SK-N-SH (cell line): ENCODE results near the gene OBP2B. TPM values are rescaled to one million over a fixed set of nuclear protein-coding genes. Genes with fewer than 3 reads are reported as not detected.

Experiments
- CTCF ChIA-PET: fragments of 300-600, 350-600 bp; formaldehyde crosslinking; extraction: SDS; loops from one replicate; lab custom pipeline; 2021; lab: Yijun Ruan, JAX
- POLR2A ChIA-PET: fragments of 350-600 bp; sonication (Branson Sonifier 250); formaldehyde crosslinking; extraction: SDS; loops from one replicate; lab custom pipeline; 2020; ENCODE audit warnings: antibody characterized with exemption, inconsistent platforms; lab: Yijun Ruan, JAX
- DNase-seq: peaks from one replicate; pipeline ENCODE4 v3.0.0; 2012
- H2AFZ ChIP-seq: fragments of 200-600 bp; sonication (generic); 2 replicates; pipeline ENCODE4 v1.8.1; 2016; ENCODE audit warnings: antibody characterized with exemption, mild to moderate bottlenecking, low read depth
- H3F3A ChIP-seq: fragments of 200-600 bp; sonication (generic); replicated peaks from 2 replicates; pipeline ENCODE3; 2016; ENCODE audit warnings: antibody characterized with exemption, mild to moderate bottlenecking; ENCODE audit not compliant: insufficient read depth
- H3K27ac ChIP-seq, 2 experiments: fragments of 200-500 bp in 1 of 2; fragments of 200-600 bp in 1 of 2; sonication (Bioruptor generic) in 1 of 2; sonication (generic), shearing (Covaris generic) in 1 of 2; 2 replicates each; pipeline versions ENCODE4 v1.5.1 to v1.6.1; 2014 to 2016; ENCODE audit warnings: low read depth in 2 of 2, inconsistent platforms in 1 of 2, low read length in 1 of 2, mild to moderate bottlenecking in 1 of 2, mixed read lengths in 1 of 2
- H3K27me3 ChIP-seq: fragments of 200-600 bp; sonication (generic), shearing (Covaris generic); 2 replicates; pipeline ENCODE4 v1.6.1; 2016; ENCODE audit warnings: mixed run types; ENCODE audit not compliant: insufficient read depth
- H3K36me3 ChIP-seq, 2 experiments: fragments of 200-500 bp in 1 of 2; fragments of 200-600 bp in 1 of 2; sonication (Bioruptor generic) in 1 of 2; sonication (generic) in 1 of 2; replicated peaks in 1 of 2; 2 replicates each; pipeline versions ENCODE3 to v1.5.1; 2014 to 2016; ENCODE audit warnings: low read length in 1 of 2, mild to moderate bottlenecking in 1 of 2; ENCODE audit not compliant: insufficient read depth in 2 of 2, control insufficient read depth in 1 of 2
- H3K4me1 ChIP-seq, 2 experiments: fragments of 200-500 bp in 1 of 2; fragments of 200-600 bp in 1 of 2; sonication (Bioruptor generic) in 1 of 2; sonication (generic), shearing (Covaris generic) in 1 of 2; 2 replicates each; pipeline versions ENCODE4 v1.5.1 to v1.6.1; 2014 to 2016; ENCODE audit warnings: low read depth in 1 of 2, low read length in 1 of 2, mixed run types in 1 of 2; ENCODE audit not compliant: insufficient read depth in 2 of 2, control insufficient read depth in 1 of 2
- H3K4me2 ChIP-seq: fragments of 200-600 bp; sonication (generic), shearing (Covaris generic); 2 replicates; pipeline ENCODE4 v1.6.1; 2017; ENCODE audit warnings: mixed run types
- H3K4me3 ChIP-seq, 2 experiments: fragments of 200-500 bp in 1 of 2; fragments of 200-600 bp in 1 of 2; sonication (Bioruptor generic) in 1 of 2; sonication (generic), shearing (Covaris generic) in 1 of 2; 2 replicates each; pipeline versions ENCODE4 v1.5.1 to v1.8.1; 2014 to 2016; ENCODE audit warnings: low read depth in 2 of 2, inconsistent platforms in 1 of 2, low read length in 1 of 2, mild to moderate bottlenecking in 1 of 2, mixed read lengths in 1 of 2, moderate library complexity in 1 of 2
- H3K79me2 ChIP-seq: fragments of 200-600 bp; sonication (generic); 2 replicates; pipeline ENCODE4 v1.8.1; 2017; ENCODE audit warnings: mild to moderate bottlenecking; ENCODE audit not compliant: insufficient read depth
- H3K9ac ChIP-seq: fragments of 200-600 bp; sonication (generic); 2 replicates; pipeline ENCODE4 v1.6.1; 2017; ENCODE audit warnings: mixed run types
- H3K9me2 ChIP-seq: fragments of 200-600 bp; sonication (generic); 2 replicates; pipeline ENCODE4 v1.6.1; 2017; ENCODE audit warnings: mixed run types
- H3K9me3 ChIP-seq: fragments of 200-600 bp; sonication (generic); 2 replicates; pipeline ENCODE4 v1.6.1; 2017; ENCODE audit warnings: mixed run types, mild to moderate bottlenecking, moderate library complexity
- H4K20me1 ChIP-seq: fragments of 200-600 bp; sonication (generic); 2 replicates; pipeline ENCODE4 v1.6.1; 2017; ENCODE audit warnings: mild to moderate bottlenecking, mixed run types; ENCODE audit not compliant: insufficient read depth
- CHD2 ChIP-seq: fragments of 150-350 bp; IDR thresholded peaks from 2 replicates; pipeline ENCODE4 v1.6.1; 2018; ENCODE audit warnings: low read length; ENCODE audit not compliant: partially characterized antibody
- ELF1 ChIP-seq: IDR thresholded peaks from 2 replicates; pipeline ENCODE4 v1.4.0; 2012
- EP300 ChIP-seq, 2 experiments: IDR thresholded peaks; 2 replicates each; pipeline versions ENCODE4 v1.4.0 to v1.6.1; 2012; ENCODE audit warnings: borderline replicate concordance in 1 of 2, low read depth in 1 of 2, low read length in 1 of 2
- EZH2phosphoT487 ChIP-seq: fragments of 200-600 bp; sonication (generic); IDR thresholded peaks from 2 replicates; pipeline ENCODE4 v1.6.1; 2017; ENCODE audit warnings: low read depth, mixed run types, mild to moderate bottlenecking, antibody characterized with exemption, moderate library complexity, borderline replicate concordance
- GATA2 ChIP-seq: sonication (generic); formaldehyde crosslinking; IDR thresholded peaks from 2 replicates; pipeline ENCODE4 v1.5.0; 2020; ENCODE audit warnings: mild to moderate bottlenecking, missing genetic modification reagents
- MEF2A ChIP-seq: IDR thresholded peaks from 2 replicates; pipeline ENCODE4 v1.4.0; 2012; ENCODE audit warnings: low read depth, borderline replicate concordance
- MXI1 ChIP-seq: IDR thresholded peaks from 2 replicates; pipeline ENCODE4 v1.6.1; 2012; ENCODE audit warnings: mild to moderate bottlenecking, low read depth, low read length, improper control_type of control experiment
- NFIC ChIP-seq: IDR thresholded peaks from 2 replicates; pipeline ENCODE4 v1.4.0; 2012; ENCODE audit warnings: borderline replicate concordance
- NRF1 ChIP-seq: IDR thresholded peaks from 2 replicates; pipeline ENCODE4 v1.6.1; 2012; ENCODE audit warnings: low read depth, mild to moderate bottlenecking, low read length
- POLR2AphosphoS5 ChIP-seq: IDR thresholded peaks from 2 replicates; pipeline ENCODE4 v1.6.1; 2012; ENCODE audit warnings: low read depth, low read length
- RAD21 ChIP-seq: IDR thresholded peaks from 2 replicates; pipeline ENCODE4 v1.6.1; 2012; ENCODE audit warnings: mild to moderate bottlenecking, low read length
- RFX5 ChIP-seq: IDR thresholded peaks from 2 replicates; pipeline ENCODE4 v1.6.1; 2012; ENCODE audit warnings: mild to moderate bottlenecking, improper control_type of control experiment, low read length
- RXRA ChIP-seq: IDR thresholded peaks from 2 replicates; pipeline ENCODE4 v1.4.0; 2012; ENCODE audit warnings: low read depth, mild to moderate bottlenecking, borderline replicate concordance
- SIN3A ChIP-seq: IDR thresholded peaks from 2 replicates; pipeline ENCODE4 v1.6.1; 2012; ENCODE audit warnings: low read depth, mild to moderate bottlenecking, low read length, moderate library complexity, borderline replicate concordance
- TAF1 ChIP-seq: IDR thresholded peaks from 2 replicates; pipeline ENCODE4 v1.6.1; 2012; ENCODE audit warnings: low read depth, mild to moderate bottlenecking, low read length, moderate library complexity, borderline replicate concordance
- TCF12 ChIP-seq: IDR thresholded peaks from 2 replicates; pipeline ENCODE4 v1.4.0; 2012
- YY1 ChIP-seq: IDR thresholded peaks from 2 replicates; pipeline ENCODE4 v1.4.0; 2012; ENCODE audit warnings: low read depth, mild to moderate bottlenecking
- WGBS: methylation state at CpG from one replicate; pipeline ENCODE4 v1.1.6; 2017; ENCODE audit warnings: low lambda C conversion rate; 5-methylcytosine and 5-hydroxymethylcytosine counted together
- polyA plus RNA-seq, 3 experiments: library from polyadenylated mRNA; depleted of rRNA; stranded (reverse); fragments of >200 nt; gene quantifications; 2 replicates each; pipeline ENCODE4 v1.2.3, GENCODE V29; 2012
- TF ChIP-seq, protein P1 (sequence below): IDR thresholded peaks from 2 replicates; pipeline ENCODE4 v1.4.0; 2012; ENCODE audit warnings: low read depth, borderline replicate concordance
- TF ChIP-seq, protein P2 (sequence below): IDR thresholded peaks from 2 replicates; pipeline ENCODE4 v1.4.0; 2012; ENCODE audit warnings: low read depth
- TF ChIP-seq, protein P3 (sequence below): fragments of 200-600 bp; sonication (generic); IDR thresholded peaks from 2 replicates; pipeline ENCODE4 v1.6.1; 2017; ENCODE audit warnings: antibody characterized with exemption, mild to moderate bottlenecking, moderate library complexity

OBP2B gene
- polyA plus RNA-seq, 1 of the 3 experiments (the other 2 are of a cell fraction), result not detected

DNA sequence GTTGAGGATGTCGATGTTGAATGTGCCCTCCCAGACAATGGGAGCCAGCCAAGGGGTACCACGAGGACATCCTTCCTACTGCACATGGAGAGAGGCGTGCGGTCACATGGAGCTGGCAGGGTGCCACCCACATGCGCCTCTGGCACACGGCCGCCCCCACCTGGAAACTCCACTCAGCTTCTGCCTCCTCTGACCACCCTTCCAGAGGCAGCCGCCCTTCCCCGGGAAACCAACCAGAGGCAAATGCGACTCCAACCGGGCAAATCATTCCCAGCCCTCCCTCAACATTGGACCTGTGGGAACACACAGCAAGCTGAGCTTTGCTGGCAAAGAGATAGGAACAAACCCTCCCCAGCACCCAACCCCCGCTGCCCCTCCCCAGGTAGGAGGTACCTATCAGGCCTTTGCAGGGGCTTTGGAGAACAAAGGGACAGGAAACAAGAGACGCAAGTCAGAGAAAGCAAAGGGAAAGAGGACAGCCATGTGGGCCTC, 48.5 kb upstream of the OBP2B start:
- DNase-seq, result no peak
- no peaks in the 10 kb centered on the region for H3K79me2 ChIP-seq
- no peaks in the 10 kb centered on the region for H3K9me3 ChIP-seq
- no peak overlapping the region for H2AFZ ChIP-seq
- POLR2A ChIA-PET, result no interaction called here
- no peaks in the 10 kb centered on the region for H3K36me3 ChIP-seq
- WGBS, result 51% methylated on average over 13 of the region's 13 CpGs
- peaks cover 17% of the 10 kb centered on the region; the same call in 1 of the 2 replicates for H3K27me3 ChIP-seq
- H3K9ac ChIP-seq, result no peak overlapping the region
- no peaks in the 10 kb centered on the region; a peak in 1 of 4 replicates for H3K4me1 ChIP-seq
- no peak overlapping the region for H3K4me3 ChIP-seq
- no peaks in the 10 kb centered on the region for H4K20me1 ChIP-seq
- no peaks in the 10 kb centered on the region for H3K9me2 ChIP-seq
- TF ChIP-seq RAD21 (no peak), POLR2AphosphoS5 (no peak), NRF1 (no peak), CHD2 (no peak), EZH2phosphoT487 (no peak), RFX5 (no peak), NFIC (no peak), EP300 (IDR thresholded peaks at IDR 0.05; ENCODE audit: borderline replicate concordance in 1 of 2, low read depth in 1 of 2, low read length in 1 of 2) (no peak), ELF1 (no peak), MEF2A (no peak), YY1 (no peak), RXRA (no peak), TAF1 (no peak), SIN3A (no peak), MXI1 (no peak), GATA2 (CRISPR knock-in tag) (no peak), TCF12 (no peak)
- TF ChIP-seq, protein P1, sequence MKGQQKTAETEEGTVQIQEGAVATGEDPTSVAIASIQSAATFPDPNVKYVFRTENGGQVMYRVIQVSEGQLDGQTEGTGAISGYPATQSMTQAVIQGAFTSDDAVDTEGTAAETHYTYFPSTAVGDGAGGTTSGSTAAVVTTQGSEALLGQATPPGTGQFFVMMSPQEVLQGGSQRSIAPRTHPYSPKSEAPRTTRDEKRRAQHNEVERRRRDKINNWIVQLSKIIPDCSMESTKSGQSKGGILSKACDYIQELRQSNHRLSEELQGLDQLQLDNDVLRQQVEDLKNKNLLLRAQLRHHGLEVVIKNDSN, result no peak
- TF ChIP-seq, protein P2, sequence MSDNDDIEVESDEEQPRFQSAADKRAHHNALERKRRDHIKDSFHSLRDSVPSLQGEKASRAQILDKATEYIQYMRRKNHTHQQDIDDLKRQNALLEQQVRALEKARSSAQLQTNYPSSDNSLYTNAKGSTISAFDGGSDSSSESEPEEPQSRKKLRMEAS, result no peak
- TF ChIP-seq, protein P3, sequence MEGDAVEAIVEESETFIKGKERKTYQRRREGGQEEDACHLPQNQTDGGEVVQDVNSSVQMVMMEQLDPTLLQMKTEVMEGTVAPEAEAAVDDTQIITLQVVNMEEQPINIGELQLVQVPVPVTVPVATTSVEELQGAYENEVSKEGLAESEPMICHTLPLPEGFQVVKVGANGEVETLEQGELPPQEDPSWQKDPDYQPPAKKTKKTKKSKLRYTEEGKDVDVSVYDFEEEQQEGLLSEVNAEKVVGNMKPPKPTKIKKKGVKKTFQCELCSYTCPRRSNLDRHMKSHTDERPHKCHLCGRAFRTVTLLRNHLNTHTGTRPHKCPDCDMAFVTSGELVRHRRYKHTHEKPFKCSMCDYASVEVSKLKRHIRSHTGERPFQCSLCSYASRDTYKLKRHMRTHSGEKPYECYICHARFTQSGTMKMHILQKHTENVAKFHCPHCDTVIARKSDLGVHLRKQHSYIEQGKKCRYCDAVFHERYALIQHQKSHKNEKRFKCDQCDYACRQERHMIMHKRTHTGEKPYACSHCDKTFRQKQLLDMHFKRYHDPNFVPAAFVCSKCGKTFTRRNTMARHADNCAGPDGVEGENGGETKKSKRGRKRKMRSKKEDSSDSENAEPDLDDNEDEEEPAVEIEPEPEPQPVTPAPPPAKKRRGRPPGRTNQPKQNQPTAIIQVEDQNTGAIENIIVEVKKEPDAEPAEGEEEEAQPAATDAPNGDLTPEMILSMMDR, result no peak
- CTCF ChIA-PET, result interaction anchor here (1.8 kb wide), 1 partner anchor 71 kb away, joined by 5 read pairs; no protein-coding TSS in a partner anchor
- H3K27ac ChIP-seq, result no peak overlapping the region
- H3F3A ChIP-seq, result no peaks in the 10 kb centered on the region
- no peak overlapping the region for H3K4me2 ChIP-seq
